MM.1S (cell line): Measurements from ENCODE around the gene ADCY2.

ENCODE experiments used
- DNase-seq: peaks from one replicate; pipeline ENCODE4 v3.0.0-alpha.2; 2015
- H2AFZ ChIP-seq: fragments of 300-600 bp; sonication (generic); 2 replicates; pipeline ENCODE4 v1.6.0; 2016; ENCODE audit warnings: antibody characterized with exemption, low read length
- H3F3A ChIP-seq: fragments of 300-600 bp; sonication (generic); 2 replicates; pipeline ENCODE4 v1.6.1; 2016; ENCODE audit warnings: mild to moderate bottlenecking, antibody characterized with exemption, low read length, moderate library complexity, mixed read lengths; ENCODE audit not compliant: insufficient read depth
- H3K27ac ChIP-seq: fragments of 300-600 bp; sonication (generic); 2 replicates; pipeline ENCODE4 v1.5.1; 2016; ENCODE audit warnings: mild to moderate bottlenecking, low read length
- H3K27me3 ChIP-seq: fragments of 300-600 bp; sonication (generic); replicated peaks from 2 replicates; pipeline ENCODE4 v1.6.0; 2016; ENCODE audit warnings: low read length; ENCODE audit not compliant: insufficient read depth
- H3K36me3 ChIP-seq: fragments of 300-600 bp; sonication (generic); replicated peaks from 2 replicates; pipeline ENCODE4 v1.6.1; 2016; ENCODE audit warnings: mild to moderate bottlenecking, low read length, mixed read lengths; ENCODE audit not compliant: insufficient read depth
- H3K4me1 ChIP-seq: fragments of 300-600 bp; sonication (generic); 2 replicates; pipeline ENCODE4 v1.6.1; 2016; ENCODE audit warnings: low read length, mixed read lengths
- H3K4me2 ChIP-seq: fragments of 300-600 bp; sonication (generic); 2 replicates; pipeline ENCODE4 v1.6.0; 2016; ENCODE audit warnings: low read depth, low read length
- H3K4me3 ChIP-seq: fragments of 300-600 bp; sonication (generic); 2 replicates; pipeline ENCODE4 v1.5.1; 2016; ENCODE audit warnings: low read length, mixed read lengths
- H3K79me2 ChIP-seq: fragments of 300-600 bp; sonication (generic); 2 replicates; pipeline ENCODE4 v1.6.1; 2016; ENCODE audit warnings: mixed run types, low read length, mixed read lengths
- H3K9ac ChIP-seq: fragments of 300-600 bp; sonication (generic); 2 replicates; pipeline ENCODE4 v1.6.1; 2016; ENCODE audit warnings: low read length, mixed read lengths
- H3K9me2 ChIP-seq: fragments of 300-600 bp; sonication (generic); replicated peaks from 2 replicates; pipeline ENCODE4 v1.6.1; 2016; ENCODE audit warnings: mild to moderate bottlenecking, low read length, mixed read lengths; ENCODE audit not compliant: insufficient read depth
- H3K9me3 ChIP-seq: fragments of 300-600 bp; sonication (generic); replicated peaks from 2 replicates; pipeline ENCODE4 v1.6.1; 2016; ENCODE audit warnings: mild to moderate bottlenecking, low read length, mixed read lengths; ENCODE audit not compliant: insufficient read depth
- H4K20me1 ChIP-seq: fragments of 300-600 bp; sonication (generic); 2 replicates; pipeline ENCODE4 v1.6.1; 2016; ENCODE audit warnings: mild to moderate bottlenecking, low read length, moderate library complexity, mixed read lengths; ENCODE audit not compliant: insufficient read depth
- CTCF ChIP-seq: fragments of 300-600 bp; sonication (generic); IDR thresholded peaks from 2 replicates; pipeline ENCODE4 v1.5.1; 2016; ENCODE audit warnings: antibody characterized with exemption, low read length, mixed read lengths
- EZH2 ChIP-seq: fragments of 300-600 bp; sonication (generic); optimal IDR thresholded peaks from 2 replicates; pipeline ENCODE3; 2017; ENCODE audit warnings: low read depth, mild to moderate bottlenecking, antibody characterized with exemption, low read length, mixed read lengths
- EZH2phosphoT487 ChIP-seq: fragments of 300-600 bp; sonication (generic); IDR thresholded peaks from 2 replicates; pipeline ENCODE4 v1.6.1; 2018; ENCODE audit warnings: antibody characterized with exemption, low read length

Gene ADCY2

GRCh38 chr5:7668161-7668560 is 272.2 kb downstream of the ADCY2 start:
- Histone ChIP-seq H3K9me2 (no peaks in the 10 kb centered on the region), H3K79me2 (no peaks in the 10 kb centered on the region), H3K4me3 (no peak overlapping the region), H4K20me1 (no peaks in the 10 kb centered on the region), H3K4me2 (no peak overlapping the region), H3K27me3 (no peaks in the 10 kb centered on the region), H2AFZ (no peak overlapping the region), H3K36me3 (no peaks in the 10 kb centered on the region), H3F3A (no peaks in the 10 kb centered on the region), H3K9ac (no peak overlapping the region), H3K27ac (no peak overlapping the region), H3K4me1 (no peaks in the 10 kb centered on the region), H3K9me3 (no peaks in the 10 kb centered on the region)
- no peak for DNase-seq
- TF ChIP-seq EZH2phosphoT487: no peak
- no peak for TF ChIP-seq CTCF
- TF ChIP-seq EZH2: no peak

GRCh38 chr5:7668627-7669026 is 272.7 kb downstream of the ADCY2 start:
- Histone ChIP-seq H3K9me3 (no peaks in the 10 kb centered on the region), H3K9me2 (no peaks in the 10 kb centered on the region), H4K20me1 (no peaks in the 10 kb centered on the region), H3F3A (no peaks in the 10 kb centered on the region), H3K27ac (no peak overlapping the region), H2AFZ (no peak overlapping the region), H3K36me3 (no peaks in the 10 kb centered on the region), H3K4me2 (no peak overlapping the region), H3K4me1 (no peaks in the 10 kb centered on the region), H3K27me3 (no peaks in the 10 kb centered on the region), H3K4me3 (no peak overlapping the region), H3K79me2 (no peaks in the 10 kb centered on the region), H3K9ac (no peak overlapping the region)
- TF ChIP-seq EZH2phosphoT487 (no peak), EZH2 (no peak)
- no peak for DNase-seq

- no peaks in the 10 kb centered on the region for H3K9me3 ChIP-seq
- H3K27ac ChIP-seq: no peak overlapping the region
- no peak overlapping the region for H3K4me3 ChIP-seq
- no peak for DNase-seq
- H4K20me1 ChIP-seq: no peaks in the 10 kb centered on the region
- TF ChIP-seq CTCF (no peak), EZH2 (no peak)
- H3K9me2 ChIP-seq: no peaks in the 10 kb centered on the region
- no peak overlapping the region for H3K4me2 ChIP-seq
- no peaks in the 10 kb centered on the region for H3F3A ChIP-seq
- H3K4me1 ChIP-seq: no peaks in the 10 kb centered on the region
- no peaks in the 10 kb centered on the region for H3K79me2 ChIP-seq
- H3K27me3 ChIP-seq: no peaks in the 10 kb centered on the region
- no peak overlapping the region for H3K9ac ChIP-seq
- H3K36me3 ChIP-seq: no peaks in the 10 kb centered on the region
- no peak overlapping the region for H2AFZ ChIP-seq
Observed at GRCh38 chr5:7671381-7671993, 275.5 kb downstream of the ADCY2 start.

- Histone ChIP-seq H3K27me3 (no peaks in the 10 kb centered on the region), H3K4me2 (no peak overlapping the region), H3K9me3 (no peaks in the 10 kb centered on the region), H4K20me1 (no peaks in the 10 kb centered on the region), H2AFZ (no peak overlapping the region), H3K9ac (no peak overlapping the region), H3K79me2 (no peaks in the 10 kb centered on the region), H3K36me3 (no peaks in the 10 kb centered on the region), H3K27ac (no peak overlapping the region), H3K9me2 (no peaks in the 10 kb centered on the region), H3F3A (no peaks in the 10 kb centered on the region), H3K4me3 (no peak overlapping the region), H3K4me1 (no peaks in the 10 kb centered on the region)
- TF ChIP-seq EZH2 (no peak), CTCF (no peak), EZH2phosphoT487 (no peak)
- DNase-seq: no peak
Observed at GRCh38 chr5:7673658-7674057, 277.7 kb downstream of the ADCY2 start.
